GM23338 (cell line): ENCODE measurements around the gene SCIN. TPM values are rescaled to one million over a fixed set of nuclear protein-coding genes. Genes with fewer than 3 reads are reported as not detected.

ENCODE experiments used
- CTCF ChIP-seq, 2 experiments: fragments of 200-600 bp in 1 of 2; sonication (generic) in 1 of 2; conservative IDR thresholded peaks; 2 replicates each; pipeline versions ENCODE4 v1.5.1 to v1.6.1; 2016 to 2017; ENCODE audit warnings: antibody characterized with exemption in 2 of 2, low read depth in 2 of 2, mild to moderate bottlenecking in 2 of 2, moderate library complexity in 1 of 2
- ETS1 ChIP-seq: IDR thresholded peaks from 2 replicates; pipeline ENCODE4 v1.6.1; 2016; ENCODE audit warnings: antibody characterized with exemption
- EZH2phosphoT487 ChIP-seq: fragments of 200-600 bp; sonication (generic); IDR thresholded peaks from one replicate; pipeline ENCODE4 v1.8.1; 2018; ENCODE audit warnings: antibody characterized with exemption; ENCODE audit not compliant: unreplicated experiment
- JUNB ChIP-seq: IDR thresholded peaks from one replicate; pipeline ENCODE4 v1.6.1; 2016; ENCODE audit warnings: antibody characterized with exemption; ENCODE audit not compliant: unreplicated experiment
- NANOG ChIP-seq: IDR thresholded peaks from 2 replicates; pipeline ENCODE4 v1.6.1; 2016; ENCODE audit warnings: antibody characterized with exemption, borderline replicate concordance
- POLR2AphosphoS5 ChIP-seq: IDR thresholded peaks from 2 replicates; pipeline ENCODE4 v1.6.1; 2016; ENCODE audit warnings: antibody characterized with exemption, low read depth
- STAT1 ChIP-seq: IDR thresholded peaks from one replicate; pipeline ENCODE4 v1.6.1; 2016; ENCODE audit warnings: antibody characterized with exemption; ENCODE audit not compliant: unreplicated experiment
- ZNF462 ChIP-seq: fragments of 250-450 bp; sonication (Bioruptor Pico); IDR thresholded peaks from 2 replicates; pipeline ENCODE4 v1.5.0; 2020; ENCODE audit warnings: mild to moderate bottlenecking, moderate library complexity
- polyA plus RNA-seq: library from polyadenylated mRNA; unstranded; fragments of >200 nt; fragmentation: Nextera tagmentation; extraction: Ambion mirVana; gene quantifications from 2 replicates; pipeline ENCODE4 v1.2.1, GENCODE V29; 2016
- total RNA-seq: library from RNA; depleted of rRNA; stranded (reverse); fragments of >200 nt; shearing (Covaris generic); gene quantifications from 2 replicates; pipeline ENCODE4 v1.2.3, GENCODE V29; 2014

Gene SCIN
- total and polyA plus RNA-seq, 2 experiments from 2014 or later, result 0.80 to 0.92 TPM

- TF ChIP-seq ZNF462 (CRISPR knock-in tag), result no peak
- TF ChIP-seq ETS1, result no peak
- no peak for TF ChIP-seq NANOG
- no peak for TF ChIP-seq JUNB
- no peak for TF ChIP-seq CTCF (conservative IDR thresholded peaks at IDR 0.05; ENCODE audit: low read depth in 2 of 2)
- no peak for TF ChIP-seq EZH2phosphoT487
- TF ChIP-seq POLR2AphosphoS5, result no peak
- no peak for TF ChIP-seq STAT1
Measured at GRCh38 chr7:12674053-12674452, 103.5 kb downstream of the SCIN start (continued).
